Testis (tissue), 2 donors: ENCODE data around the gene C1orf115.

ENCODE experiments used
- CTCF ChIP-seq, 3 experiments: fragments of 450-650 bp in 2 of 3; fragments of 200-600 bp in 1 of 3; sonication (generic) in 1 of 3; IDR thresholded peaks; one replicate each; pipeline ENCODE4 v1.5.1; 2016 to 2019; ENCODE audit warnings: antibody characterized with exemption in 3 of 3, mild to moderate bottlenecking in 2 of 3, moderate library complexity in 1 of 3
- POLR2A ChIP-seq: fragments of 450-650 bp; IDR thresholded peaks from one replicate; pipeline ENCODE4 v1.6.1; 2017; ENCODE audit warnings: antibody characterized with exemption, mild to moderate bottlenecking, moderate library complexity

- TF ChIP-seq CTCF (IDR thresholded peaks at IDR 0.05) (no peak), POLR2A (no peak)
Measured at GRCh38 chr1:220682901-220683576, 7.1 kb upstream of the C1orf115 start.
